HepG2 (cell line): Measurements from ENCODE around the gene TMEM97. TPM values are rescaled to one million over a fixed set of nuclear protein-coding genes. Genes with fewer than 3 reads are reported as not detected.
A peak's percentile ranks its signal among the peaks of the same experiment; 100 is the strongest.

Experiments
- ATF1 ChIP-seq: IDR thresholded peaks from 2 replicates; pipeline ENCODE4 v1.6.1; 2016; ENCODE audit warnings: mild to moderate bottlenecking, control low read depth
- BCL6 ChIP-seq: IDR thresholded peaks from 2 replicates; pipeline ENCODE4 v1.6.1; 2016; ENCODE audit warnings: missing genetic modification reagents, missing compliant biosample characterization
- CCDC6 ChIP-seq: sonication (generic); formaldehyde crosslinking; IDR thresholded peaks from 2 replicates; pipeline ENCODE4 v1.8.1; 2022; ENCODE audit warnings: mild to moderate bottlenecking, missing genetic modification reagents, moderate library complexity
- DNMT1 ChIP-seq: sonication (generic); formaldehyde crosslinking; IDR thresholded peaks from 2 replicates; pipeline ENCODE4 v1.5.1; 2020; ENCODE audit warnings: mild to moderate bottlenecking, missing genetic modification reagents
- HOXA3 ChIP-seq: sonication (generic); formaldehyde crosslinking; IDR thresholded peaks from 2 replicates; pipeline ENCODE4 v1.5.0; 2020; ENCODE audit warnings: missing genetic modification reagents
- KDM5A ChIP-seq: fragments of 200-600 bp; sonication (generic); IDR thresholded peaks from 2 replicates; pipeline ENCODE4 v1.7.0; 2018; ENCODE audit warnings: antibody characterized with exemption, mild to moderate bottlenecking, low read length, borderline replicate concordance
- NCOA5 ChIP-seq: sonication (generic); formaldehyde crosslinking; IDR thresholded peaks from 2 replicates; pipeline ENCODE4 v1.4.0; 2020; ENCODE audit warnings: missing genetic modification reagents
- NPAS2 ChIP-seq: sonication (generic); formaldehyde crosslinking; IDR thresholded peaks from 2 replicates; pipeline ENCODE4 v1.8.0; 2022; ENCODE audit warnings: mild to moderate bottlenecking, missing genetic modification reagents, borderline replicate concordance
- POLR2A ChIP-seq, 2 experiments: IDR thresholded peaks; 2 replicates each; pipeline ENCODE4 v1.6.1; 2011; ENCODE audit warnings: low read depth in 2 of 2, low read length in 2 of 2, mild to moderate bottlenecking in 1 of 2, moderate library complexity in 1 of 2; ENCODE audit not compliant: insufficient read depth in 1 of 2
- SMAD1 ChIP-seq: sonication (generic); formaldehyde crosslinking; IDR thresholded peaks from 2 replicates; pipeline ENCODE4 v1.4.0; 2020; ENCODE audit warnings: missing genetic modification reagents, low read depth, mild to moderate bottlenecking, borderline replicate concordance
- YEATS4 ChIP-seq: sonication (generic); formaldehyde crosslinking; IDR thresholded peaks from 2 replicates; pipeline ENCODE4 v1.4.0; 2020; ENCODE audit warnings: missing genetic modification reagents, borderline replicate concordance
- ZBTB21 ChIP-seq: sonication (generic); formaldehyde crosslinking; IDR thresholded peaks from 2 replicates; pipeline ENCODE4 v1.4.0; 2020; ENCODE audit warnings: missing genetic modification reagents
- ZBTB42 ChIP-seq: sonication (generic); formaldehyde crosslinking; IDR thresholded peaks from 2 replicates; pipeline ENCODE4 v1.5.0; 2020; ENCODE audit warnings: mild to moderate bottlenecking, missing genetic modification reagents
- ZBTB7A ChIP-seq: sonication (generic); formaldehyde crosslinking; IDR thresholded peaks from 2 replicates; pipeline ENCODE4 v1.8.0; 2022; ENCODE audit warnings: mild to moderate bottlenecking, missing genetic modification reagents
- ZKSCAN5 ChIP-seq: sonication (generic); formaldehyde crosslinking; IDR thresholded peaks from 2 replicates; pipeline ENCODE4 v1.5.1; 2020; ENCODE audit warnings: mild to moderate bottlenecking, missing genetic modification reagents
- ZNF550 ChIP-seq: sonication (generic); formaldehyde crosslinking; IDR thresholded peaks from 2 replicates; pipeline ENCODE4 v1.4.0; 2020; ENCODE audit warnings: mild to moderate bottlenecking, missing genetic modification reagents, borderline replicate concordance
- ZNF556 ChIP-seq: sonication (generic); formaldehyde crosslinking; IDR thresholded peaks from 2 replicates; pipeline ENCODE4 v1.4.0; 2020; ENCODE audit warnings: mild to moderate bottlenecking, missing genetic modification reagents, borderline replicate concordance
- ZNF564 ChIP-seq: sonication (generic); formaldehyde crosslinking; IDR thresholded peaks from 2 replicates; pipeline ENCODE4 v1.8.1; 2023; ENCODE audit warnings: mild to moderate bottlenecking, missing genetic modification reagents
- polyA plus RNA-seq, 8 experiments: library from polyadenylated mRNA; depleted of rRNA in 3 of 8; stranded (reverse) in 7 of 8; unstranded in 1 of 8; fragments of >200 nt; fragmentation: Illumina TruSeq in 4 of 8; extraction: Trizol in 4 of 8; gene quantifications; 2 replicates each; pipeline versions ENCODE4 v1.2.1 to v1.2.3, GENCODE V29; 2011 to 2016; ENCODE audit warnings: low read depth in 4 of 8, missing spikeins in 1 of 8, mixed read lengths in 1 of 8; ENCODE audit not compliant: insufficient read depth in 1 of 8
- total RNA-seq, 5 experiments: library from RNA; depleted of rRNA; stranded (reverse); fragments of >200 nt; fragmentation: Illumina TruSeq; extraction: Trizol; gene quantifications; 2 replicates each; pipeline ENCODE4 v1.2.3, GENCODE V29; 2016; ENCODE audit warnings: low read depth in 1 of 5
- TF ChIP-seq, protein P1 (sequence below): sonication (generic); formaldehyde crosslinking; IDR thresholded peaks from 2 replicates; pipeline ENCODE4 v1.4.0; 2020; ENCODE audit warnings: missing genetic modification reagents
- TF ChIP-seq, protein P2 (sequence below), 2 experiments: fragments of 450-650 bp in 1 of 2; sonication (generic) in 1 of 2; formaldehyde crosslinking; IDR thresholded peaks; 2 replicates each; pipeline versions ENCODE4 v1.5.0 to v1.8.0; 2020 to 2022; ENCODE audit warnings: mild to moderate bottlenecking in 1 of 2, missing genetic modification reagents in 1 of 2
- TF ChIP-seq, protein P3 (sequence below): sonication (generic); formaldehyde crosslinking; IDR thresholded peaks from 2 replicates; pipeline ENCODE4 v1.4.0; 2020; ENCODE audit warnings: missing genetic modification reagents, low read depth, mild to moderate bottlenecking, borderline replicate concordance
- TF ChIP-seq, protein P4 (sequence below): sonication (generic); formaldehyde crosslinking; IDR thresholded peaks from 2 replicates; pipeline ENCODE4 v1.5.1; 2020; ENCODE audit warnings: missing genetic modification reagents, mild to moderate bottlenecking, borderline replicate concordance
- TF ChIP-seq, protein P5 (sequence below): sonication (generic); formaldehyde crosslinking; IDR thresholded peaks from 2 replicates; pipeline ENCODE4 v1.8.0; 2022; ENCODE audit warnings: missing genetic modification reagents, mild to moderate bottlenecking, borderline replicate concordance

The TMEM97 gene
- total and polyA plus RNA-seq, 2 of the 13 experiments (the other 11 are each of a cell fraction or from before 2014, with no cell fraction given), result 69.6 to 137 TPM

DNA sequence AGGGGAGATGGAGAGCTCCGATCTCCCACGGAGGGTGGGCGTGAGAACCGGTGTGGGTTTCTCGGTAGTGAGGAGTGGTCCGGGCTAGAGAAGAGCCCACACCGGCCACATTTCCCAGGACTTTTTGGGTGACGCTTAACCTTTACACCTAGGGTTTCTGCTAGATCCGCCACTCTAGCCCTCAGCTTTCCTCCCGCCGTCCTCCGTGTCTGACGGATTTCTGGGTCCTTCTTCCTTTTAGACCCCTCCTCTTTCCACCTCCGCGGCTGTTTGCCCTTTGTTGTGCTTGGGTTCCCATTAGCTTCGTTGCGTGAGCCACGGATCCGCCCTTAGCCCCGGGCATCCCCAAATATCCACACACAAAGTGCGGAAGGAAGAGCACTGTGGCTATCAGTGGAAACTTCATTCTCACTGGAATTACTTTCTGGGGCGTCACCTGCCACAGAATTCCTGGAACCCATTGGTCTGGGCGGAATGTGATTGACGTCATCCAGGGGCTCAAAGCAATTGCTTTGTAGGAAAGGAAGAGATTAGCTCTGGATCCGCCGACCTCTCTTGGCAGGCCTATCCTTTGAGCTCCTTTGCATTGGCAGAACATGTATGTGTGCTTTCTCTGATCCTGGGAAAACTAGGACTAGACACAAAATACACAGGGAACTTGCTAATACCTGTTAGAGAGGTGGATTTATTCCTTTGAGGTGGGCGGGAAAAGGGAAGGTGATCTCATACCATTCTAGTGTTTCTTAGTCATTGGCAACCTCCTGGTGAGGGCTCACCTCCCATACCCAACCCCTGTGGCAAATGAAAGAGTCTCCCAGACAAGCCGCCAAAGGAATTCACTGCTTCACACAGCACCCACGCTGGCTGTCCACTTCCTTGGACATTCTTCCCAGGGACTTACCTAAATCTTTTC lies 17.2 kb downstream of the TMEM97 start (continued):
- TF ChIP-seq, protein P1, sequence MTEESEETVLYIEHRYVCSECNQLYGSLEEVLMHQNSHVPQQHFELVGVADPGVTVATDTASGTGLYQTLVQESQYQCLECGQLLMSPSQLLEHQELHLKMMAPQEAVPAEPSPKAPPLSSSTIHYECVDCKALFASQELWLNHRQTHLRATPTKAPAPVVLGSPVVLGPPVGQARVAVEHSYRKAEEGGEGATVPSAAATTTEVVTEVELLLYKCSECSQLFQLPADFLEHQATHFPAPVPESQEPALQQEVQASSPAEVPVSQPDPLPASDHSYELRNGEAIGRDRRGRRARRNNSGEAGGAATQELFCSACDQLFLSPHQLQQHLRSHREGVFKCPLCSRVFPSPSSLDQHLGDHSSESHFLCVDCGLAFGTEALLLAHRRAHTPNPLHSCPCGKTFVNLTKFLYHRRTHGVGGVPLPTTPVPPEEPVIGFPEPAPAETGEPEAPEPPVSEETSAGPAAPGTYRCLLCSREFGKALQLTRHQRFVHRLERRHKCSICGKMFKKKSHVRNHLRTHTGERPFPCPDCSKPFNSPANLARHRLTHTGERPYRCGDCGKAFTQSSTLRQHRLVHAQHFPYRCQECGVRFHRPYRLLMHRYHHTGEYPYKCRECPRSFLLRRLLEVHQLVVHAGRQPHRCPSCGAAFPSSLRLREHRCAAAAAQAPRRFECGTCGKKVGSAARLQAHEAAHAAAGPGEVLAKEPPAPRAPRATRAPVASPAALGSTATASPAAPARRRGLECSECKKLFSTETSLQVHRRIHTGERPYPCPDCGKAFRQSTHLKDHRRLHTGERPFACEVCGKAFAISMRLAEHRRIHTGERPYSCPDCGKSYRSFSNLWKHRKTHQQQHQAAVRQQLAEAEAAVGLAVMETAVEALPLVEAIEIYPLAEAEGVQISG (CRISPR knock-in tag), result no peak
- TF ChIP-seq, protein P2, sequence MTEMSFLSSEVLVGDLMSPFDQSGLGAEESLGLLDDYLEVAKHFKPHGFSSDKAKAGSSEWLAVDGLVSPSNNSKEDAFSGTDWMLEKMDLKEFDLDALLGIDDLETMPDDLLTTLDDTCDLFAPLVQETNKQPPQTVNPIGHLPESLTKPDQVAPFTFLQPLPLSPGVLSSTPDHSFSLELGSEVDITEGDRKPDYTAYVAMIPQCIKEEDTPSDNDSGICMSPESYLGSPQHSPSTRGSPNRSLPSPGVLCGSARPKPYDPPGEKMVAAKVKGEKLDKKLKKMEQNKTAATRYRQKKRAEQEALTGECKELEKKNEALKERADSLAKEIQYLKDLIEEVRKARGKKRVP (CRISPR knock-in tag; IDR thresholded peaks at IDR 0.05), result no peak
- TF ChIP-seq ZNF564 (CRISPR knock-in tag), result no peak; the same call in 1 of the 2 replicates
- 0 out of 2 replicates have a peak, but pooled peaks have one; percentile 57 for TF ChIP-seq CCDC6 (CRISPR knock-in tag)
- no peak for TF ChIP-seq ZKSCAN5
- no peak; the same call in 1 of the 2 replicates for TF ChIP-seq DNMT1
- TF ChIP-seq, protein P3, sequence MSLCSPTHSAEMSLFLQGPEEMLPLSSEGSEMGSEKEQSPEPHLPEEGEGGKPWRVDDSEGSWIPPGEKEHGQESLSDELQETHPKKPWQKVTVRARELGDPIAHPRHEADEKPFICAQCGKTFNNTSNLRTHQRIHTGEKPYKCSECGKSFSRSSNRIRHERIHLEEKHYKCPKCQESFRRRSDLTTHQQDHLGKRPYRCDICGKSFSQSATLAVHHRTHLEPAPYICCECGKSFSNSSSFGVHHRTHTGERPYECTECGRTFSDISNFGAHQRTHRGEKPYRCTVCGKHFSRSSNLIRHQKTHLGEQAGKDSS, result no peak
- TF ChIP-seq ATF1 (CRISPR knock-in tag), result 0 out of 2 replicates have a peak, but pooled peaks have one; percentile 44
- no peak for TF ChIP-seq SMAD1
- TF ChIP-seq BCL6 (CRISPR knock-in tag), result peak; percentile 14; the same call in 1 of the 2 replicates
- 0 out of 2 replicates have a peak, but pooled peaks have one; percentile 11 for TF ChIP-seq KDM5A
- TF ChIP-seq NCOA5 (CRISPR knock-in tag), result no peak
- TF ChIP-seq NPAS2 (CRISPR knock-in tag), result no peak
- 0 out of 2 replicates have a peak, but pooled peaks have one; percentile 20 for TF ChIP-seq HOXA3 (CRISPR knock-in tag)
- TF ChIP-seq, protein P4, sequence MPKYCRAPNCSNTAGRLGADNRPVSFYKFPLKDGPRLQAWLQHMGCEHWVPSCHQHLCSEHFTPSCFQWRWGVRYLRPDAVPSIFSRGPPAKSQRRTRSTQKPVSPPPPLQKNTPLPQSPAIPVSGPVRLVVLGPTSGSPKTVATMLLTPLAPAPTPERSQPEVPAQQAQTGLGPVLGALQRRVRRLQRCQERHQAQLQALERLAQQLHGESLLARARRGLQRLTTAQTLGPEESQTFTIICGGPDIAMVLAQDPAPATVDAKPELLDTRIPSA (CRISPR knock-in tag), result no peak
- TF ChIP-seq YEATS4 (CRISPR knock-in tag), result peak; percentile 18; the same call in 1 of the 2 replicates
- no peak for TF ChIP-seq ZBTB42 (CRISPR knock-in tag)
- peak; percentile 67; the same call in 1 of the 2 replicates for TF ChIP-seq ZBTB21
- 0 out of 2 replicates have a peak, but pooled peaks have one; percentile 11 for TF ChIP-seq ZBTB7A (CRISPR knock-in tag)
- no peak for TF ChIP-seq ZNF550
- TF ChIP-seq, protein P5, sequence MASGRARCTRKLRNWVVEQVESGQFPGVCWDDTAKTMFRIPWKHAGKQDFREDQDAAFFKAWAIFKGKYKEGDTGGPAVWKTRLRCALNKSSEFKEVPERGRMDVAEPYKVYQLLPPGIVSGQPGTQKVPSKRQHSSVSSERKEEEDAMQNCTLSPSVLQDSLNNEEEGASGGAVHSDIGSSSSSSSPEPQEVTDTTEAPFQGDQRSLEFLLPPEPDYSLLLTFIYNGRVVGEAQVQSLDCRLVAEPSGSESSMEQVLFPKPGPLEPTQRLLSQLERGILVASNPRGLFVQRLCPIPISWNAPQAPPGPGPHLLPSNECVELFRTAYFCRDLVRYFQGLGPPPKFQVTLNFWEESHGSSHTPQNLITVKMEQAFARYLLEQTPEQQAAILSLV (CRISPR knock-in tag), result 0 out of 2 replicates have a peak, but pooled peaks have one; percentile 25
- 0 out of 2 replicates have a peak, but pooled peaks have one; percentile 4 for TF ChIP-seq ZNF556
- TF ChIP-seq POLR2A (IDR thresholded peaks at IDR 0.05; ENCODE audit: insufficient read depth in 1 of 2, low read depth in 2 of 2, low read length in 2 of 2), result peak in 1 of 2 experiments; percentile 45; a peak in 1 of 4 replicates
